GM19035 (cell line): ENCODE results near the gene FOXO6.

ENCODE experiments used
- ATAC-seq: cut with Tn5 transposase; IDR thresholded peaks from one replicate; pipeline ENCODE4 v1.9.1; 2021; ENCODE audit not compliant: unreplicated experiment

The FOXO6 gene

DNA sequence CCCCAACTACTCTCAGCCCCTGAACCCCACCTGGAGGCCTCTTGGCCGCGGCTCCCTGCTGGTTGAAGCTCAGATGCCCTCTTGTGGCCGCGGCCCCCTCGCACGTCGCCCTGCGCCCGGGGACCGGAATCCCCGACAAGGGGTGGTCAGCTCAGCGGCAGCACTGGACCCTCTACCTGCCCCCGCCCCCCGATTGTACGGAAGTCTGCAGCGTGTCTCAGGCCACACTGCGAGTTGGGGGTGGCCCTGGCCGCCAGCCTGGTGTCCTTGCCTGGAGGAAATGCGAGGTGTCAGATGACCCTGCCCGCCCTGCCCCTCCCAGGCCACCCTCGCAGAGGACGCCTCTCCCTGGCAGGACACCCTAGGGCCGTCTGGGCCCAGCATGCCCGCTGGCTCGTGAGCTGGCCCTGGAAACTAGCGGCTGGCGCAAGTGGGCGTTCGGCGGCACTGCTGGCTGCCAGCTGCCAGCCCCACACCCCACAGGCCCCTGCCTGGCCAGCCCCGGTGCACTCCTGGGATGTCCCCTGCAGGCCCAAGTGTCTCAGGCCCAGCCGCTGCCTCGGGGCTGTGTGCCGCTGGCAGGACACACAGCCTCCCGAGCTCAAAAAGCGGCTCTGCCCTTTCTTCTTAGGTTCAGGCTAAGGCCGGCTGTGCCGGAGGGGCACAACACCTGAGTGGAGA is 62.4 kb downstream of the FOXO6 start:
- no peak for ATAC-seq

GRCh38 chr1:41424581-41425118 is 63.4 kb downstream of the FOXO6 start:
- no peak for ATAC-seq

- ATAC-seq = no peak
These were observed 64.1 kb downstream of the FOXO6 start for GRCh38 chr1:41425369-41425768.

DNA sequence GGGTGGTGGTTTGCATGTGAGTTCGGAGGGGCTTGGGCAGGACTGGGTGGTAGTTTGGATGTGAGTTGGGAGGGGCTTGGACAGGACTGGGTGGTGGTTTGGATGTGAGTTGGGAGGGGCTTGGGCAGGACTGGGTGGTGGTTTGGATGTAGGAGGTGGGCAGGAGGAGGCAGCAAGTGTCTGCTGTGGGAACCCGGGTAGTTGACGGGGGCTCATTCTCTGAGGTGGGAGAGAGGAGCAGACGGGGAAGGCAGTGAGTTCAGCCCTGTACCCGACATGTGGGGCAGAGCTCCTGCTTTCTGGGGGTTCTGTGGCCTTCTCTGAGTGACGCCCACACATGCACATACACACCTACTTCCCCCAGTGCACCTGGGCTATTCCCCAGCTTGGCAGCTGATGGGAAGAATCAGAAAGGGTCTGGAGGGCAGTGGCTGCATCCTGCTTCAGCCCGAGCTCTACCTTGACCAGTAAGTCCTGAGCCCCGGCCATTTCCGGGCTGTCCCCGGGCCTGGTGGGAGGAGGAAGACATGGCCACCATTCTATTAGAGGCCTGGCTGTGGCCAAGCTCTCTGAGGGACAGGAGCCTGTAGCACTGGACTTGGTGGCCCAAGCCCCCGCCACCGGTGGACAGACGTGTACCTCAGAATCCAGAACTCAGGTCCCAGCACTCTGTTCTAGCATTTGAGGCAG is 65.1 kb downstream of the FOXO6 start:
- no peak for ATAC-seq

DNA sequence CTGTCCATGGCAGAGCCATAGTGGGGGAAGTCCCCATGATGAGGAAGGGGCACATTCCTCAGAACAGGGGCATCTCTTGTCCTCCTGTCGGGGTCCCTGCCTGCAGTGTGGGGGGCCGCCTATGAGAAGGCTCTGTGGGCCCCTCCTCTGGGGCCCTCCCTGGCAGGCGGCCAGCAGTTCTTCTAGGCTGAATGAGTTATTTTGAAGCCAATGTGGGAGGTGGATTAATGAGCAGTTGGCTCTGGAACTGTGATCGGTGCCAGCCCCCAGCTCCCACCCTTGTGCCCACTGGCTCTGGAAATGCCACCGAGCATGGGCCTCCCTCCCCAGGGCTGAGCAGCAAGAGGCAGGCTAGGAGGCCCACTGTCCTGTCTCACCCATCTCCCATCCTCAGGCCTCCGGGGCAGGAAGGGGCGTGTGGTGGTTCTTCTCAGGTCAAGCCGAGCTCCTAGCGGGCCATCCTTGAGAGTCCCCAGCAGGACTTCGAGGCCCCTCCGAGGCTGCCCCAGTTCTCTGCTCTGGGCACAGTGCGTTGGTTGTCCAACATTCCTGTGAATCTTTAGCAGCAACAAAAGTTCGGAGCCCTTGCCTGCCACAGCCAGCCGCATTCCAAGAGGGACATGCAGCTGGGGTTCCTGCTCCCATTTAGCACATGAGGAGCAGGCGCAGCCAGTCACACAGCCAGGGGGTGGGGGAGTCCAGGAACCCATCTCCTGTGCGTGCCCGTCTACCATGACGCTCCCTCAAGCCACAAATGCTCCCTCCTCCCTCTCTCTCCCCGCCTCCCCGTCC is 66.1 kb downstream of the FOXO6 start:
- no peak for ATAC-seq

DNA sequence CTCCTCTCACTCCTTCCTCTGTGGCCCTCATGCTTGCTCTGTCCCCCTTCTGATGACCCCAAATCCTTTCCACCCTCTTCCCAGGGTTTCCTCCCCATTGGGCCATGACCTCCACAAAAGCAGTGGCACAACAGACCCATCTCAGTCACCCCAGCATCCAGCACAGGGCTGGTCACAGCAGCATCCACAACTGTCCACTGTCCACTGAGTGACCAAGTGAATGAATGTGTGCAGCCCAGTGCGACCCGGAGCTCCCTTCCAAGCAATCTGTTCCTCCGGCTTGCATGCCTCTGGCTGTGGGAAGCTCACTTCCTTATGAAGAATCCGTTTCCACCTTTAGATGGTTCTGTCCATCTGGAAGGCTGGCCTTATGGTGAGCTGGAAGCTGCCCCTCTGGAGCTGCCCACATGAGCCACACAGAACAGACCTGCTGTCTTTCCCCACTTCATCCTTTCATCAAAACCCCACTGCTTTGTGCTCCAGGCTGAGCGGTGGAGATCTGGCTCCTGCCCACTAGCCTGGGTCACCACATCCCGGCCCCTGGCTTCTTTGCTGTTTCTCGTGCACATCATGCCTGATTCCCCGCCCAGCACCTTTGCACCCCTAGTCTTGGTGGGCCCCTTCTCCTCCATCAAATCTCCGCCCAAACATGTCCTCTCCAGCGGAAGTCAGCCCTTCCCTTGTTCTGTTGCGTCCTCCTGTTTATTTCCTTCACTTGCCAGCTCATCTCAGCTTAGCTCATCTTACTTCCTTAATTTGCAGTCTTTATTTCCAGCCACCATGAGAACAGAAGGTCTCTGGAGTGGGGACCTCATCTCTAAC is 66.9 kb downstream of the FOXO6 start:
- ATAC-seq = no peak

- ATAC-seq = no peak
These were observed 67.8 kb downstream of the FOXO6 start for GRCh38 chr1:41428738-41429640.

DNA sequence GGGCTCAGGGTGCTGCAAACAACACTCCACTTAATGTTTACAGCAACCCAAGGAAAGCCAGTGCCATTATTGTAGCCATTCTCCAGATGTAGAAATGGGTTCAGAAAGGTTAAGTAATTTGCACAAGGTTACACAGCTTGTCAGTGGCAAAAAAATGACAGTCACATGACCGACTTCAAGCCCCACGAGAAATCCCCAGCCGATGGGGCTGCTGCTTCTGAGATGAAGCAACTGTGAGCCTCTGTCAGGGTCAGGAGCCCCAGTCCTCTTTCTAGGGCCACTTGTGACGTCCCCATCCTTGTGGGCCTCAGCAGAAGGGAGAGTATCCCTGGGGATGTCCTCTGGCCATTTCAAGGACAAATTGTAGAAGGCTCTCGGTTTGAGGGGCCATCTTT is 68.4 kb downstream of the FOXO6 start:
- ATAC-seq = no peak

- ATAC-seq = no peak
These were observed 68.8 kb downstream of the FOXO6 start for GRCh38 chr1:41430069-41430468.

DNA sequence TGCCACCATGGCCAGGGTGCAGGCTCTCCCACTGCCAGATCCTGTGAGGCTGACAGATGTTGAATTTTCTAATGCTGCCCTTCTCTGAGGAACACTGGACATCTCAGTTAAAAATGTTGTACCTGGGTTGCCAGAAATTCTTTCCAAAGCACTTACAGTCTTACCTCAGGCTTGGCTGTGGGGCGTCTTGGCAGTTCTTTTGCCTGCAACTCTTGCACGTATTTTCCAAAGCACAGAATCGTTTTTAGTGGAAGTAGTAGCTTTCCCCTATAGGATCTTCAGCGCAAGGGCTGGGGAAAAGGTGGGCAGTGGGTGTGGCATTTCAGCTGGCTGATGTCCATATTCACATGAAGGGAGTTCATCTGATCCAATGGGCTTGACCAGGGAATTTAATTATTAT is 69.3 kb downstream of the FOXO6 start:
- no peak for ATAC-seq

- no peak for ATAC-seq
These were observed 70.5 kb downstream of the FOXO6 start for GRCh38 chr1:41431490-41432350.
